ENCODE results near the gene EOLA1.
A peak's percentile ranks its signal among the peaks of the same experiment; 100 is the strongest.
"Not testable (repeated sequence)": the region's sequence is repeated elsewhere in the genome, so short reads cannot be mapped to it uniquely, and the experiment has no call there.

Gene EOLA1

GRCh38 chrX:149522916-149523315 is 17.9 kb upstream of the EOLA1 start:
- no peak for TF ChIP-seq CTCF (IDR thresholded peaks at IDR 0.05; ENCODE audit: low read depth, low read length, missing control alignments)
- DNase-seq (ENCODE audit: extremely low read depth, low read depth): no peak

GRCh38 chrX:149525389-149525788 is 15.4 kb upstream of the EOLA1 start:
- DNase-seq (ENCODE audit: extremely low read depth, low read depth); H3K4me3 ChIP-seq (replicated peaks; ENCODE audit: low read depth, low read length): not testable (repeated sequence)

More at GRCh38 chrX:149522916-149523315, 17.9 kb upstream of the EOLA1 start:
- no peak overlapping the region for H3K4me3 ChIP-seq (replicated peaks; ENCODE audit: low read depth, low read length)

GRCh38 chrX:149525903-149526302 is 14.9 kb upstream of the EOLA1 start:
- DNase-seq (ENCODE audit: extremely low read depth, low read depth); H3K4me3 ChIP-seq (replicated peaks; ENCODE audit: low read depth, low read length): not testable (repeated sequence)

- not testable (repeated sequence) for DNase-seq (ENCODE audit: extremely low read depth, low read depth)
These were observed 14.3 kb upstream of the EOLA1 start for GRCh38 chrX:149526318-149527033.

GRCh38 chrX:149527705-149528104 is 13.1 kb upstream of the EOLA1 start:
- H3K4me3 ChIP-seq (replicated peaks; ENCODE audit: low read depth, low read length): no peak overlapping the region
- no peak for DNase-seq (ENCODE audit: extremely low read depth, low read depth)
- TF ChIP-seq CTCF (IDR thresholded peaks at IDR 0.05; ENCODE audit: low read depth, low read length, missing control alignments): peak; percentile 34

More at GRCh38 chrX:149526318-149527033, 14.3 kb upstream of the EOLA1 start:
- not testable (repeated sequence) for H3K4me3 ChIP-seq (replicated peaks; ENCODE audit: low read depth, low read length)

- DNase-seq (ENCODE audit: extremely low read depth, low read depth): no peak
- no peak overlapping the region for H3K4me3 ChIP-seq (replicated peaks; ENCODE audit: low read depth, low read length)
- no peak for TF ChIP-seq CTCF (IDR thresholded peaks at IDR 0.05; ENCODE audit: low read depth, low read length, missing control alignments)
These were observed 12.4 kb upstream of the EOLA1 start for GRCh38 chrX:149528381-149528780.

- no peak for TF ChIP-seq CTCF (IDR thresholded peaks at IDR 0.05; ENCODE audit: low read depth, low read length, missing control alignments)
- no peak for DNase-seq (ENCODE audit: extremely low read depth, low read depth)
- H3K4me3 ChIP-seq (replicated peaks; ENCODE audit: low read depth, low read length): no peak overlapping the region
These were observed 9.2 kb upstream of the EOLA1 start for GRCh38 chrX:149531599-149531998.

GRCh38 chrX:149532868-149533267 is 7.9 kb upstream of the EOLA1 start:
- not testable (repeated sequence) for H3K4me3 ChIP-seq (replicated peaks; ENCODE audit: low read depth, low read length); DNase-seq (ENCODE audit: extremely low read depth, low read depth)

- DNase-seq (ENCODE audit: extremely low read depth, low read depth); H3K4me3 ChIP-seq (replicated peaks; ENCODE audit: low read depth, low read length): not testable (repeated sequence)
These were observed 6.8 kb upstream of the EOLA1 start for GRCh38 chrX:149533999-149534398.

- H3K4me3 ChIP-seq (replicated peaks; ENCODE audit: low read depth, low read length); DNase-seq (ENCODE audit: extremely low read depth, low read depth): not testable (repeated sequence)
These were observed 5.7 kb upstream of the EOLA1 start for GRCh38 chrX:149534926-149535602.

- not testable (repeated sequence) for DNase-seq (ENCODE audit: extremely low read depth, low read depth); H3K4me3 ChIP-seq (replicated peaks; ENCODE audit: low read depth, low read length)
These were observed 3.3 kb upstream of the EOLA1 start for GRCh38 chrX:149537474-149537873.
